AG04450 (cell line): ENCODE results near the gene EMILIN1. TPM values are rescaled to one million over a fixed set of nuclear protein-coding genes. Genes with fewer than 3 reads are reported as not detected.

Source experiments
- CTCF ChIA-PET: fragments of 300-600, 350-600 bp; formaldehyde crosslinking; extraction: SDS; loops from one replicate; lab custom pipeline; 2022; ENCODE audit warnings: antibody characterized with exemption, inconsistent platforms; lab: Charles Lee
- POLR2A ChIA-PET: fragments of 350-600 bp; formaldehyde crosslinking; extraction: SDS; loops from one replicate; lab custom pipeline; 2021; ENCODE audit warnings: antibody characterized with exemption, inconsistent platforms; lab: Yijun Ruan, JAX
- DNase-seq: peaks from one replicate; pipeline ENCODE4 v3.0.0-alpha.2; 2011; ENCODE audit warnings: low read depth, low spot score
- H3K27ac ChIP-seq: one replicate; pipeline ENCODE4 v1.5.1; 2012; ENCODE audit warnings: low read depth, low read length, control low read depth
- H3K27me3 ChIP-seq: one replicate; pipeline ENCODE4 v1.6.0; 2012; ENCODE audit warnings: low read length; ENCODE audit not compliant: control insufficient read depth, insufficient read depth
- H3K4me3 ChIP-seq: 2 replicates; pipeline ENCODE4 v1.5.1; 2011; ENCODE audit warnings: mild to moderate bottlenecking, low read depth, low read length, control low read depth
- H3K9me3 ChIP-seq: 2 replicates; pipeline ENCODE4 v1.5.1; 2012; ENCODE audit warnings: low read length; ENCODE audit not compliant: control insufficient read depth, insufficient read depth
- polyA plus RNA-seq: library from polyadenylated mRNA; depleted of rRNA; stranded (reverse); fragments of >200 nt; gene quantifications from 2 replicates; pipeline ENCODE4 v1.2.3, GENCODE V29; 2011
- TF ChIP-seq, protein P1 (sequence below): IDR thresholded peaks from 2 replicates; pipeline ENCODE4 v1.5.1; 2011; ENCODE audit warnings: low read depth, low read length, control low read depth, inconsistent platforms

The EMILIN1 gene
- polyA plus RNA-seq, 1 experiment, result 68.3 TPM

DNA sequence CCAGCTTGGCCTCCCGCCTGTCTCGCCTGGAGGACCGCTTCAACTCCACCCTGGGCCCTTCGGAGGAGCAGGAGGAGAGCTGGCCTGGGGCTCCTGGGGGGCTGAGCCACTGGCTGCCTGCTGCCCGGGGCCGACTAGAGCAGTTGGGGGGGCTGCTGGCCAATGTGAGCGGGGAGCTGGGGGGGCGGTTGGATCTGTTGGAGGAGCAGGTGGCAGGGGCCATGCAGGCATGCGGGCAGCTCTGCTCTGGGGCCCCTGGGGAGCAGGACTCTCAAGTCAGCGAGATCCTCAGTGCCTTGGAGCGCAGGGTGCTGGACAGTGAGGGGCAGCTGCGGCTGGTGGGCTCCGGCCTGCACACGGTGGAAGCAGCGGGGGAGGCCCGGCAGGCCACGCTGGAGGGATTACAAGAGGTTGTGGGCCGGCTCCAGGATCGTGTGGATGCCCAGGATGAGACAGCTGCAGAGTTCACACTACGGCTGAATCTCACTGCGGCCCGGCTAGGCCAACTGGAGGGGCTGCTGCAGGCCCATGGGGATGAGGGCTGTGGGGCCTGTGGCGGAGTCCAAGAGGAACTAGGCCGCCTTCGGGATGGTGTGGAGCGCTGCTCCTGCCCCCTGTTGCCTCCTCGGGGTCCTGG lies 4.5 kb downstream of the EMILIN1 start:
- TF ChIP-seq, protein P1, sequence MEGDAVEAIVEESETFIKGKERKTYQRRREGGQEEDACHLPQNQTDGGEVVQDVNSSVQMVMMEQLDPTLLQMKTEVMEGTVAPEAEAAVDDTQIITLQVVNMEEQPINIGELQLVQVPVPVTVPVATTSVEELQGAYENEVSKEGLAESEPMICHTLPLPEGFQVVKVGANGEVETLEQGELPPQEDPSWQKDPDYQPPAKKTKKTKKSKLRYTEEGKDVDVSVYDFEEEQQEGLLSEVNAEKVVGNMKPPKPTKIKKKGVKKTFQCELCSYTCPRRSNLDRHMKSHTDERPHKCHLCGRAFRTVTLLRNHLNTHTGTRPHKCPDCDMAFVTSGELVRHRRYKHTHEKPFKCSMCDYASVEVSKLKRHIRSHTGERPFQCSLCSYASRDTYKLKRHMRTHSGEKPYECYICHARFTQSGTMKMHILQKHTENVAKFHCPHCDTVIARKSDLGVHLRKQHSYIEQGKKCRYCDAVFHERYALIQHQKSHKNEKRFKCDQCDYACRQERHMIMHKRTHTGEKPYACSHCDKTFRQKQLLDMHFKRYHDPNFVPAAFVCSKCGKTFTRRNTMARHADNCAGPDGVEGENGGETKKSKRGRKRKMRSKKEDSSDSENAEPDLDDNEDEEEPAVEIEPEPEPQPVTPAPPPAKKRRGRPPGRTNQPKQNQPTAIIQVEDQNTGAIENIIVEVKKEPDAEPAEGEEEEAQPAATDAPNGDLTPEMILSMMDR, result no peak
- no peak overlapping the region for H3K4me3 ChIP-seq
- no peaks in the 10 kb centered on the region for H3K27me3 ChIP-seq
- H3K9me3 ChIP-seq, result no peaks in the 10 kb centered on the region; the same call in 1 of the 2 replicates
- ChIA-PET CTCF (no interaction called here), POLR2A (interaction anchor here (0.6 to 7.7 kb wide), 2 partner anchors 31 to 82 kb away, joined by 3 to 53 read pairs; partner anchors contain the start of gene AGBL5)
- no peak overlapping the region for H3K27ac ChIP-seq
- no peak for DNase-seq

DNA sequence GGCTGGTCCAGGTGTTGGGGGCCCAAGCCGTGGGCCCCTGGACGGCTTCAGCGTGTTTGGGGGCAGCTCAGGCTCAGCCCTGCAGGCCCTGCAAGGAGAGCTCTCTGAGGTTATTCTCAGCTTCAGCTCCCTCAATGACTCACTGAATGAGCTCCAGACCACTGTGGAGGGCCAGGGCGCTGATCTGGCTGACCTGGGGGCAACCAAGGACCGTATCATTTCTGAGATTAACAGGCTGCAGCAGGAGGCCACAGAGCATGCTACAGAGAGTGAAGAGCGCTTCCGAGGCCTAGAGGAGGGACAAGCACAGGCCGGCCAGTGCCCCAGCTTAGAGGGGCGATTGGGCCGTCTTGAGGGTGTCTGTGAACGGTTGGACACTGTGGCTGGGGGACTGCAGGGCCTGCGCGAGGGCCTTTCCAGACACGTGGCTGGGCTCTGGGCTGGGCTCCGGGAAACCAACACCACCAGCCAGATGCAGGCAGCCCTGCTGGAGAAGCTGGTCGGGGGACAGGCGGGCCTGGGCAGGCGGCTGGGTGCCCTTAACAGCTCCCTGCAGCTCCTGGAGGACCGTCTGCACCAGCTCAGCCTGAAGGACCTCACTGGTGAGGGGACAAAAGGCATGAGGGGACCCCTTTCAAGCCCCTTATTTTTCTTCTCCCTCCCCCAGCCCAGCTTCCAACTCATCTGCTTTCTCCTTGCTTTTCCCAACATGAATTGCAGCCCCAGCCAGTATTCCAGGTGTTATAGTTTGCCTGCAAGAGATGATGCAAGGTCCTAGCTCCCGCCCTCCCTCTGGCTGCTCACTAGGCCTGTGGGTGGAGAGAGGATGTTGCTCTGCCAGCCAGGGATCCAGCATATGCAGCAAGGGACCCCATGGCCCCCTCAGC lies 5.2 kb downstream of the EMILIN1 start:
- TF ChIP-seq, protein P1, result no peak
- POLR2A ChIA-PET, result interaction anchor here (0.7 to 7.7 kb wide), 3 partner anchors 11 to 32 kb away, joined by 4 to 53 read pairs (median 11); partner anchors contain the start of genes AGBL5 and OST4

DNA sequence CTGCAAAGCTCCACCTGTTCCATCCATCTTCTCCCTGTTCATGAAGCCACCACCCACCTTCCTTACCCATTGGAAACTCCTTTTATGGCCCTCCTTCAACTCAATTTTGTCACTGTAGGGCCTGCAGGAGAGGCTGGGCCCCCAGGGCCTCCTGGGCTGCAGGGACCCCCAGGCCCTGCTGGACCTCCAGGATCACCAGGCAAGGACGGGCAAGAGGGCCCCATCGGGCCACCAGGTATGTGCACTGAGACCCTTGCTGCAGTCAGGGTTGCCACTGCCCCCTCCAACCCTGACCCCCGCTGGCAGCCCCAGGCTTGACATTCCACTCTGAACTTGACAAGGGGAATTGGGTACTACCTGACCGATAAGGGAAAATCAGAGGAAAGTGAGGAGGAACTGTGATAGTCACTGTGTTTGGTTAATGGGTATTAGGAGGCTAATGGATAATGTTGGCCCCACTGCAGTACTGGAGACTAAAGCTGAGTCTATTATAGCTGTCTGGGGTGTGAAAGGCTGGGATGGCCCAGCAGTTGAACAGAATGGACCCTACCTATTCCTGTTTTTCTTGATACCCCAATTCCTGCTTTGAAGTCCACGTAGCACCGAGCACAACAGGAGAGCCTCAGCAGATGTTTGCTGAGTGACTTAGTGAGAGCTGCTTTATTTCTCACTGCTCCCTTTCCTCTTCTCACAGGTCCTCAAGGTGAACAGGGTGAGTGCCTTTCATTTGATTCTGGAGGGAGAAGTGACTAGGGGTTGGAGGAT lies 6.1 kb downstream of the EMILIN1 start:
- DNase-seq, result no peak
- POLR2A ChIA-PET, result interaction anchor here (0.6 to 7.7 kb wide), 4 partner anchors 12 to 235 kb away, joined by 4 to 53 read pairs (median 8); partner anchors contain the start of genes AGBL5 and OST4

More for the DNA sequence above, 5.2 kb downstream of the EMILIN1 start:
- H3K27ac ChIP-seq, result no peak overlapping the region
- no peaks in the 10 kb centered on the region; the same call in 1 of the 2 replicates for H3K9me3 ChIP-seq
- no peaks in the 10 kb centered on the region for H3K27me3 ChIP-seq
- CTCF ChIA-PET, result no interaction called here
- no peak overlapping the region for H3K4me3 ChIP-seq
- DNase-seq, result no peak

DNA sequence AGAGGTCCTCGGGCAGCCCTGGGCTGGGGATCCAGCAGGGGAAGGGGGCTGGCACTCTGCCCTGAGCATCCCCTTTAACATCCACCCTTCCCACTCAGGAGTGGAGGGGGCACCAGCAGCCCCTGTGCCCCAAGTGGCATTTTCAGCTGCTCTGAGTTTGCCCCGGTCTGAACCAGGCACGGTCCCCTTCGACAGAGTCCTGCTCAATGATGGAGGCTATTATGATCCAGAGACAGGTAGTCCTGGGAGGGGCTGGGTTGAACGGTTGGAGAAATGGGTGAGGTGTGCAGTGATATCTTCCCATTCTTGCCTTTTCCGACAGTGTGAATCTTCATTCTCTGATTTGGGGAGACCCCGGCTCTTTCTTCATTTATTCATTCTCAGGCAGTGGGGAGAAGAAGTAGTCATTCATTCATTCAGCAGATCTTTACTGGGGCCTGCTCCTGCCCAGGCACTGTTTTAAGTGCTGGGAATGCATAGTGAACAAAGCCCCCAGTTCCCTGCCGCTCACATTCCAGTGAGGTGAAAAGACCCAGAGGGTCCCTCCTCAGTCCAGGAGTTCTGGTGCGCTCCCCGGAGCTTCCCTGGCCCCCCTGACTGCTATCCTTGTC lies 6.8 kb downstream of the EMILIN1 start:
- TF ChIP-seq, protein P1, result no peak
- no peak for DNase-seq
- ChIA-PET CTCF (no interaction called here), POLR2A (interaction anchor here (0.6 to 7.7 kb wide), 3 partner anchors 13 to 234 kb away, joined by 4 to 53 read pairs (median 11); partner anchors contain the start of genes AGBL5 and OST4)
- no peaks in the 10 kb centered on the region for H3K27me3 ChIP-seq
- H3K9me3 ChIP-seq, result no peaks in the 10 kb centered on the region; the same call in 1 of the 2 replicates
- no peak overlapping the region; the same call in 1 of the 2 replicates for H3K4me3 ChIP-seq
- no peak overlapping the region for H3K27ac ChIP-seq

More for the DNA sequence above, 6.1 kb downstream of the EMILIN1 start:
- H3K9me3 ChIP-seq, result no peaks in the 10 kb centered on the region; the same call in 1 of the 2 replicates
- no peak overlapping the region for H3K27ac ChIP-seq
- no peak overlapping the region for H3K4me3 ChIP-seq
- no peaks in the 10 kb centered on the region for H3K27me3 ChIP-seq
- CTCF ChIA-PET, result no interaction called here
- TF ChIP-seq, protein P1, result no peak
